Naive thymus-derived CD4-positive, alpha-beta T cell (primary cell): ENCODE results near the gene SLC23A1. TPM values are rescaled to one million over a fixed set of nuclear protein-coding genes. Genes with fewer than 3 reads are reported as not detected.

ENCODE experiments used
- ATAC-seq: fragments of 150-1000 bp; cut with Tn5 transposase; 2 replicates; pipeline ENCODE4 v1.10.0; 2021; ENCODE audit warnings: mild to moderate bottlenecking, moderate library complexity
- CTCF ChIA-PET: fragments of 350-600 bp; sonication (Branson Sonifier 250); formaldehyde crosslinking; loops from one replicate; lab custom pipeline; 2021; ENCODE audit warnings: antibody characterized with exemption; lab: Charles Lee
- POLR2A ChIA-PET: fragments of 350-600 bp; sonication (Branson Sonifier 250); formaldehyde crosslinking; loops from one replicate; lab custom pipeline; 2021; ENCODE audit warnings: antibody characterized with exemption, inconsistent platforms; lab: Charles Lee
- DNase-seq, 9 donors: peaks; one replicate each; pipeline versions ENCODE4 v3.0.0 to v3.0.0-alpha.2; 2020 to 2022; ENCODE audit warnings: mixed read lengths in 1 of 9
- H3K27ac ChIP-seq: one replicate; pipeline ENCODE4 v1.7.0; 2013; ENCODE audit warnings: mild to moderate bottlenecking, low read depth, low read length, moderate library complexity
- H3K27me3 ChIP-seq, 2 donors: one replicate each; pipeline ENCODE4 v1.7.0; 2013; ENCODE audit warnings: low read length in 2 of 2, mild to moderate bottlenecking in 2 of 2, moderate library complexity in 2 of 2; ENCODE audit not compliant: control insufficient read depth in 2 of 2, insufficient read depth in 2 of 2
- H3K36me3 ChIP-seq, 3 experiments: 1 replicate in 2 of 3; 2 replicates in 1 of 3; pipeline ENCODE4 v1.7.0; 2013; ENCODE audit warnings: low read length in 3 of 3, mild to moderate bottlenecking in 3 of 3, moderate library complexity in 1 of 3; ENCODE audit not compliant: insufficient read depth in 3 of 3, control insufficient read depth in 2 of 3
- H3K4me1 ChIP-seq, 2 donors: one replicate each; pipeline ENCODE4 v1.7.0; 2013; ENCODE audit warnings: low read length in 2 of 2, mild to moderate bottlenecking in 2 of 2, moderate library complexity in 1 of 2; ENCODE audit not compliant: control insufficient read depth in 2 of 2, insufficient read depth in 2 of 2
- H3K4me3 ChIP-seq: 2 replicates; pipeline ENCODE4 v1.7.0; 2013; ENCODE audit warnings: mild to moderate bottlenecking, low read length
- H3K9me3 ChIP-seq, 3 experiments: 1 replicate in 2 of 3; 2 replicates in 1 of 3; pipeline ENCODE4 v1.7.0; 2013; ENCODE audit warnings: low read length in 3 of 3; ENCODE audit not compliant: control insufficient read depth in 2 of 3
- H3K27ac Mint-ChIP-seq, 9 donors: one replicate each; pipeline ENCODE4 v1.8.0; 2020 to 2022; ENCODE audit warnings: mixed read lengths in 9 of 9, mild to moderate bottlenecking in 8 of 9, moderate library complexity in 5 of 9, inconsistent platforms in 2 of 9
- H3K27me3 Mint-ChIP-seq, 5 donors: one replicate each; pipeline ENCODE4 v1.8.0; 2021 to 2022; ENCODE audit warnings: mixed read lengths in 5 of 5, mild to moderate bottlenecking in 1 of 5
- H3K36me3 Mint-ChIP-seq, 5 donors: one replicate each; pipeline ENCODE4 v1.8.0; 2020 to 2022; ENCODE audit warnings: mixed read lengths in 5 of 5, mild to moderate bottlenecking in 3 of 5, inconsistent platforms in 1 of 5
- H3K4me1 Mint-ChIP-seq, 7 donors: one replicate each; pipeline ENCODE4 v1.8.0; 2020 to 2022; ENCODE audit warnings: mixed read lengths in 7 of 7, mild to moderate bottlenecking in 3 of 7, inconsistent platforms in 1 of 7
- H3K4me3 Mint-ChIP-seq, 10 donors: one replicate each; pipeline ENCODE4 v1.8.0; 2020 to 2022; ENCODE audit warnings: mild to moderate bottlenecking in 10 of 10, mixed read lengths in 10 of 10, moderate library complexity in 6 of 10, inconsistent platforms in 2 of 10
- H3K9me3 Mint-ChIP-seq, 11 donors: one replicate each; pipeline ENCODE4 v1.8.0; 2020 to 2022; ENCODE audit warnings: mixed read lengths in 11 of 11, mild to moderate bottlenecking in 4 of 11, inconsistent platforms in 1 of 11, moderate library complexity in 1 of 11
- intact Hi-C, 2 donors: fragments of 100-400 bp; cut with micrococcal nuclease; formaldehyde crosslinking; loops; one replicate each; pipeline ENCODE4 v1.15.1; 2023
- polyA plus RNA-seq, 2 donors: library from polyadenylated mRNA; unstranded; fragments of 300-500 nt; fragmentation: Illumina TruSeq; gene quantifications; one replicate each; pipeline ENCODE4 v1.2.3, GENCODE V29; 2021
- total RNA-seq, 6 experiments: library from RNA in 5 of 6; stranded (reverse) in 5 of 6; gene quantifications; 1 replicate in 5 of 6; 2 replicates in 1 of 6; pipeline ENCODE4 v1.2.3 and lab custom pipeline; 2021 to 2026

The SLC23A1 gene
- total and polyA plus RNA-seq, 7 experiments from 2014 or later = 4.7 TPM; not detected in 6

- Mint-ChIP-seq H3K4me3 (peak overlapping the region in 1 of 10 donors; percentile 83), H3K9me3 (no peaks in the 10 kb centered on the region), H3K36me3 (peaks cover 0 to 21% (median 13%) of the 10 kb centered on the region in 5 donors), H3K4me1 (peaks cover 2 to 73% (median 25%) of the 10 kb centered on the region in 7 donors), H3K27ac (peak overlapping the region in 1 of 9 donors; percentile 93), H3K27me3 (no peaks in the 10 kb centered on the region)
- H3K27ac ChIP-seq = no peak overlapping the region
- ChIA-PET CTCF (no interaction called here), POLR2A (interaction anchor here (0.9 kb wide), 2 partner anchors 12 to 95 kb away, joined by 4 read pairs; partner anchors contain the start of gene SPATA24)
- ATAC-seq = no peak
- peaks cover 0 to 13% (median 0%) of the 10 kb centered on the region in 3 experiments for H3K36me3 ChIP-seq
- H3K4me1 ChIP-seq = peaks cover 0 to 17% of the 10 kb centered on the region in 2 donors
- no peaks in the 10 kb centered on the region for H3K27me3 ChIP-seq
- H3K4me3 ChIP-seq = no peak overlapping the region
- H3K9me3 ChIP-seq = no peaks in the 10 kb centered on the region
- no peak for DNase-seq
- intact Hi-C loops = loop anchor here in 1 of 2 donors (2.0 kb wide), 1 partner anchor 43 kb away; no protein-coding TSS in a partner anchor
Measured at GRCh38 chr5:139415869-139416268, 32.8 kb upstream of the SLC23A1 start.

- H3K9me3 Mint-ChIP-seq = no peaks in the 10 kb centered on the region
- peak overlapping the region in 5 of 9 donors; percentile 7 to 93 (median 27) for H3K27ac Mint-ChIP-seq
- Histone ChIP-seq H3K4me1 (peaks cover 0 to 17% of the 10 kb centered on the region in 2 donors), H3K9me3 (no peaks in the 10 kb centered on the region), H3K27ac (no peak overlapping the region), H3K4me3 (no peak overlapping the region), H3K27me3 (no peaks in the 10 kb centered on the region), H3K36me3 (peaks cover 0 to 13% (median 0%) of the 10 kb centered on the region in 3 experiments)
- H3K27me3 Mint-ChIP-seq = no peaks in the 10 kb centered on the region
- intact Hi-C loops = loop anchor here in 1 of 2 donors (2.0 kb wide), 1 partner anchor 43 kb away; no protein-coding TSS in a partner anchor
- no peak for DNase-seq
- ChIA-PET POLR2A (interaction anchor here (0.9 to 1.7 kb wide), 3 partner anchors 10 to 96 kb away, joined by 3 to 9 read pairs (median 4); partner anchors contain the start of gene SPATA24), CTCF (interaction anchor here (0.7 to 2.7 kb wide), 2 partner anchors 98 to 274 kb away, joined by 3 to 14 read pairs; no protein-coding TSS in a partner anchor)
- peaks cover 2 to 71% (median 25%) of the 10 kb centered on the region in 7 donors for H3K4me1 Mint-ChIP-seq
- no peak for ATAC-seq
- H3K4me3 Mint-ChIP-seq = peak overlapping the region in 5 of 10 donors; percentile 25 to 83 (median 37)
- peaks cover 0 to 18% (median 13%) of the 10 kb centered on the region in 5 donors for H3K36me3 Mint-ChIP-seq
Measured at GRCh38 chr5:139415221-139415861, 32.2 kb upstream of the SLC23A1 start.

GRCh38 chr5:139414581-139415130, 31.6 kb upstream of the SLC23A1 start:
- DNase-seq = peak in 4 of 9 donors; percentile 25 to 43 (median 34)
- CTCF ChIA-PET = interaction anchor here (0.7 to 2.7 kb wide), 4 partner anchors 15 to 274 kb away, joined by 3 to 14 read pairs (median 4); no protein-coding TSS in a partner anchor
- peaks cover 0 to 18% (median 7%) of the 10 kb centered on the region in 5 donors for H3K36me3 Mint-ChIP-seq

GRCh38 chr5:139413963-139414362, 30.9 kb upstream of the SLC23A1 start:
- H3K4me1 ChIP-seq = peaks cover 0 to 17% of the 10 kb centered on the region in 2 donors
- peaks cover 2 to 66% (median 25%) of the 10 kb centered on the region in 7 donors for H3K4me1 Mint-ChIP-seq
- no peaks in the 10 kb centered on the region for H3K9me3 Mint-ChIP-seq
- H3K27me3 Mint-ChIP-seq = no peaks in the 10 kb centered on the region
- ChIA-PET POLR2A (interaction anchor here (0.6 to 1.9 kb wide), 6 partner anchors 10 to 109 kb away, joined by 3 to 9 read pairs (median 4); partner anchors contain the start of gene SPATA24), CTCF (interaction anchor here (1.0 to 2.7 kb wide), 3 partner anchors 14 to 99 kb away, joined by 3 to 14 read pairs (median 4); no protein-coding TSS in a partner anchor)
- H3K27ac Mint-ChIP-seq = peak overlapping the region in 5 of 9 donors; percentile 7 to 93 (median 56)
- H3K27ac ChIP-seq = no peak overlapping the region
- H3K36me3 ChIP-seq = peaks cover 0 to 5% (median 0%) of the 10 kb centered on the region in 3 experiments
- peaks cover 0 to 16% (median 3%) of the 10 kb centered on the region in 5 donors for H3K36me3 Mint-ChIP-seq
- intact Hi-C loops = loop anchor here in 1 of 2 donors (1.0 to 2.0 kb wide), 2 partner anchors 10 to 45 kb away; partner anchors contain the start of gene SPATA24
- no peaks in the 10 kb centered on the region for H3K27me3 ChIP-seq
- ATAC-seq (no peak), DNase-seq (no peak)
- no peaks in the 10 kb centered on the region for H3K9me3 ChIP-seq
- H3K4me3 Mint-ChIP-seq = peak overlapping the region in 5 of 10 donors; percentile 26 to 68 (median 28)
- H3K4me3 ChIP-seq = no peak overlapping the region

More at GRCh38 chr5:139414581-139415130, 31.6 kb upstream of the SLC23A1 start:
- Histone ChIP-seq H3K27me3 (no peaks in the 10 kb centered on the region), H3K4me3 (no peak overlapping the region), H3K36me3 (peaks cover 0 to 11% (median 0%) of the 10 kb centered on the region in 3 experiments), H3K27ac (no peak overlapping the region), H3K9me3 (no peaks in the 10 kb centered on the region), H3K4me1 (peaks cover 0 to 17% of the 10 kb centered on the region in 2 donors)
- Mint-ChIP-seq H3K4me3 (peak overlapping the region in 5 of 10 donors; percentile 25 to 83 (median 41)), H3K4me1 (peaks cover 2 to 68% (median 25%) of the 10 kb centered on the region in 7 donors), H3K27ac (peak overlapping the region in 6 of 9 donors; percentile 7 to 93 (median 26)), H3K27me3 (no peaks in the 10 kb centered on the region), H3K9me3 (no peaks in the 10 kb centered on the region)
- intact Hi-C loops = loop anchor here in 1 of 2 donors (1.0 to 2.0 kb wide), 2 partner anchors 10 to 44 kb away; partner anchors contain the start of gene SPATA24
- POLR2A ChIA-PET = interaction anchor here (0.6 to 1.7 kb wide), 5 partner anchors 9 to 109 kb away, joined by 3 to 9 read pairs (median 3); partner anchors contain the start of gene SPATA24
- peak; percentile 67 for ATAC-seq

GRCh38 chr5:139413153-139413552, 30.1 kb upstream of the SLC23A1 start:
- CTCF ChIA-PET = interaction anchor here (2.7 kb wide), 1 partner anchor 100 kb away, joined by 14 read pairs; no protein-coding TSS in a partner anchor
- no peak for DNase-seq
- H3K27me3 Mint-ChIP-seq = no peaks in the 10 kb centered on the region
- ATAC-seq = no peak
- no peak overlapping the region for H3K4me3 Mint-ChIP-seq
- Histone ChIP-seq H3K36me3 (no peaks in the 10 kb centered on the region), H3K27me3 (no peaks in the 10 kb centered on the region), H3K27ac (no peak overlapping the region), H3K4me3 (no peak overlapping the region), H3K9me3 (no peaks in the 10 kb centered on the region), H3K4me1 (peaks cover 0 to 17% of the 10 kb centered on the region in 2 donors)
- H3K36me3 Mint-ChIP-seq = peaks cover 0 to 11% (median 0%) of the 10 kb centered on the region in 5 donors
- peaks cover 2 to 57% (median 25%) of the 10 kb centered on the region in 7 donors for H3K4me1 Mint-ChIP-seq
- POLR2A ChIA-PET = interaction anchor here (1.9 kb wide), 1 partner anchor 21 kb away, joined by 6 read pairs; no protein-coding TSS in a partner anchor
- no peaks in the 10 kb centered on the region for H3K9me3 Mint-ChIP-seq
- intact Hi-C loops = no loop called here
- peak overlapping the region in 1 of 9 donors; percentile 93 for H3K27ac Mint-ChIP-seq
